Stomach (tissue), 9 donors: ENCODE data around the gene POTEF. TPM values are rescaled to one million over a fixed set of nuclear protein-coding genes. Genes with fewer than 3 reads are reported as not detected.
"Not testable (repeated sequence)": the region's sequence is repeated elsewhere in the genome, so short reads cannot be mapped to it uniquely, and the experiment has no call there.

ENCODE experiments used
- DNase-seq, 2 donors: peaks; one replicate each; pipeline versions ENCODE4 v3.0.0 to v3.0.0-alpha.2; 2013 to 2019
- H3K27ac ChIP-seq, 5 donors: fragments of 200-600 bp in 4 of 5; sonication (generic) in 4 of 5; one replicate each; pipeline ENCODE4 v1.5.1; 2013 to 2019; ENCODE audit warnings: mild to moderate bottlenecking in 1 of 5, moderate library complexity in 1 of 5
- H3K27me3 ChIP-seq, 3 donors: fragments of 200-600 bp; sonication (generic); one replicate each; pipeline ENCODE4 v1.5.1; 2017 to 2019; ENCODE audit warnings: mixed run types in 1 of 3
- H3K36me3 ChIP-seq, 4 donors: fragments of 200-600 bp; sonication (generic); 1 replicate in 3 of 4; 2 replicates in 1 of 4; pipeline ENCODE4 v1.5.1; 2016 to 2019
- H3K4me1 ChIP-seq, 4 donors: fragments of 200-600 bp; sonication (generic); one replicate each; pipeline ENCODE4 v1.5.1; 2016 to 2019
- H3K4me3 ChIP-seq, 4 donors: fragments of 200-600 bp; sonication (generic) in 3 of 4; one replicate each; pipeline ENCODE4 v1.5.1; 2016 to 2019; ENCODE audit warnings: mild to moderate bottlenecking in 1 of 4
- H3K9me3 ChIP-seq, 4 donors: fragments of 200-600 bp; sonication (generic); one replicate each; pipeline ENCODE4 v1.5.1; 2016 to 2019
- CTCF ChIP-seq, 7 experiments: fragments of 450-650 bp in 4 of 7; fragments of 200-600 bp in 3 of 7; sonication (generic) in 3 of 7; IDR thresholded peaks; one replicate each; pipeline ENCODE4 v1.5.1; 2016 to 2019; ENCODE audit warnings: antibody characterized with exemption in 7 of 7, control low read depth in 2 of 7, mild to moderate bottlenecking in 1 of 7
- EP300 ChIP-seq: sonication (generic); formaldehyde crosslinking; IDR thresholded peaks from one replicate; pipeline ENCODE4 v1.6.1; 2017; ENCODE audit warnings: antibody characterized with exemption
- POLR2A ChIP-seq, 4 donors: fragments of 450-650 bp; IDR thresholded peaks; one replicate each; pipeline ENCODE4 v1.6.1; 2016; ENCODE audit warnings: antibody characterized with exemption in 4 of 4, control low read depth in 2 of 4, mild to moderate bottlenecking in 1 of 4, moderate library complexity in 1 of 4
- POLR2AphosphoS5 ChIP-seq, 3 donors: sonication (generic); formaldehyde crosslinking; IDR thresholded peaks; one replicate each; pipeline ENCODE4 v1.6.1; 2016; ENCODE audit warnings: antibody characterized with exemption in 3 of 3
- WGBS, 5 donors: extraction: QIAGEN DNeasy Blood & Tissue Kit in 3 of 5; methylation state at CpG; one replicate each; pipeline versions ENCODE4 v1.1.5 to v1.1.7; 2013 to 2018; 5-methylcytosine and 5-hydroxymethylcytosine counted together
- intact Hi-C: fragments of 100-400 bp; cut with DNase I; formaldehyde crosslinking; loops from one replicate; pipeline ENCODE4 v1.15.1; 2023; ENCODE audit warnings: low total_unique reads
- polyA plus RNA-seq, 3 donors: library from polyadenylated mRNA; stranded (reverse); fragments of 200-250 nt; gene quantifications; one replicate each; pipeline ENCODE4 v1.2.3, GENCODE V29; 2013
- total RNA-seq, 5 donors: library from RNA; depleted of rRNA; stranded (reverse); fragments of >200 nt; gene quantifications; one replicate each; pipeline versions ENCODE4 v1.1.0 to v1.2.3, GENCODE V29; 2014 to 2016
- donor health status: healthy with polysubstance abuse.
- donor health status: Bipolar disorder and iron deficiency.
- donor health status: healthy.

POTEF gene
- total and polyA plus RNA-seq, 8 donors, result 0.18 TPM; not detected in 7

- peaks cover 24 to 54% (median 46%) of the 10 kb centered on the region in 4 donors for H3K36me3 ChIP-seq
- H3K4me1 ChIP-seq, result peaks cover 0 to 8% (median 3%) of the 10 kb centered on the region in 4 donors
- H3K27ac ChIP-seq, result no peak overlapping the region
- no peak overlapping the region for H3K4me3 ChIP-seq
- intact Hi-C loops, result no loop called here
- TF ChIP-seq POLR2A (IDR thresholded peaks at IDR 0.05), result no peak
- TF ChIP-seq POLR2AphosphoS5 (IDR thresholded peaks at IDR 0.05), result no peak
- no peak for TF ChIP-seq CTCF (IDR thresholded peaks at IDR 0.05)
- no peak for TF ChIP-seq EP300
- no peaks in the 10 kb centered on the region for H3K27me3 ChIP-seq
- H3K9me3 ChIP-seq, result no peaks in the 10 kb centered on the region
- WGBS, 5 donors, result 86 to 96% (median 92%) methylated on average over 9 to 25 of the region's 25 CpGs
- DNase-seq, result no peak
Measured at GRCh38 chr2:130152816-130153595, 24.0 kb upstream of the POTEF start.

- DNase-seq, H3K9me3 ChIP-seq, H3K4me3 ChIP-seq, H3K27me3 ChIP-seq, intact Hi-C loops, H3K27ac ChIP-seq, H3K4me1 ChIP-seq: not testable (repeated sequence)
- peaks cover 24 to 46% (median 42%) of the 10 kb centered on the region in 4 donors for H3K36me3 ChIP-seq
- 80 to 96% (median 95%) methylated on average over 1 to 27 of the region's 27 CpGs for WGBS, 5 donors
Measured at GRCh38 chr2:130152136-130152815, 23.3 kb upstream of the POTEF start.

- H3K9me3 ChIP-seq, H3K27ac ChIP-seq, intact Hi-C loops, DNase-seq, H3K4me3 ChIP-seq, H3K27me3 ChIP-seq, H3K4me1 ChIP-seq: not testable (repeated sequence)
- WGBS, 5 donors, result 62 to 86% (median 67%) methylated on average over 5 of the region's 5 CpGs
- peaks cover 24 to 46% (median 42%) of the 10 kb centered on the region in 4 donors for H3K36me3 ChIP-seq
Measured at GRCh38 chr2:130151145-130151512, 22.1 kb upstream of the POTEF start.

GRCh38 chr2:130150181-130151144 lies 21.4 kb upstream of the POTEF start:
- 84 to 88% (median 88%) methylated on average over 21 to 23 of the region's 23 CpGs for WGBS, 5 donors
- no peak for TF ChIP-seq POLR2A (IDR thresholded peaks at IDR 0.05)
- TF ChIP-seq EP300, result no peak
- no peak for TF ChIP-seq POLR2AphosphoS5 (IDR thresholded peaks at IDR 0.05)
- no peak for TF ChIP-seq CTCF (IDR thresholded peaks at IDR 0.05)

GRCh38 chr2:130148515-130148914 lies 19.5 kb upstream of the POTEF start:
- DNase-seq, intact Hi-C loops: not testable (repeated sequence)

More at GRCh38 chr2:130150181-130151144, 21.4 kb upstream of the POTEF start:
- peaks cover 0 to 13% (median 0%) of the 10 kb centered on the region in 3 donors for H3K27me3 ChIP-seq
- H3K9me3 ChIP-seq, result no peaks in the 10 kb centered on the region
- H3K4me1 ChIP-seq, result peaks cover 0 to under 1% (median under 1%) of the 10 kb centered on the region in 4 donors
- H3K36me3 ChIP-seq, result peaks cover 24 to 45% (median 38%) of the 10 kb centered on the region in 4 donors
- DNase-seq, result no peak
- intact Hi-C loops, result no loop called here
- no peak overlapping the region for H3K4me3 ChIP-seq
- no peak overlapping the region for H3K27ac ChIP-seq

GRCh38 chr2:130145006-130145414 lies 16.0 kb upstream of the POTEF start, which contains the start of gene CCDC74B:
Gene CCDC74B, minus strand, starts transcription at chr2:130145112. Its CDS starts 116 bp downstream, at chr2:130144996.
- intact Hi-C loops, H3K9me3 ChIP-seq, H3K36me3 ChIP-seq, H3K27ac ChIP-seq: not testable (repeated sequence)
- peak; percentile 49 to 75 for DNase-seq
- peak within 1 kb of the TSS; percentile 38 to 52 (median 41) for H3K4me3 ChIP-seq
- 5 to 17% (median 8%) methylated on average over 14 to 29 of the region's 30 CpGs for WGBS, 5 donors
- peaks cover 0 to 20% (median 6%) of the 10 kb centered on the region in 4 donors for H3K4me1 ChIP-seq
- peaks cover 0 to 39% (median 0%) of the 10 kb centered on the region in 3 donors for H3K27me3 ChIP-seq

More at GRCh38 chr2:130148515-130148914, 19.5 kb upstream of the POTEF start:
- peaks cover 0 to 32% (median 0%) of the 10 kb centered on the region in 3 donors for H3K27me3 ChIP-seq
- WGBS, 5 donors, result 53 to 62% (median 54%) methylated on average over 6 of the region's 6 CpGs
- H3K27ac ChIP-seq, H3K9me3 ChIP-seq, H3K4me3 ChIP-seq: not testable (repeated sequence)
- H3K4me1 ChIP-seq, result peaks cover 0 to 20% (median 6%) of the 10 kb centered on the region in 4 donors
- peaks cover 16 to 25% (median 19%) of the 10 kb centered on the region in 4 donors for H3K36me3 ChIP-seq

- intact Hi-C loops, result not testable (repeated sequence)
- WGBS, 5 donors, result 39 to 52% (median 47%) methylated on average over 17 to 21 of the region's 28 CpGs
- peak overlapping the region; percentile 38 to 52 (median 41) for H3K4me3 ChIP-seq
Measured at GRCh38 chr2:130143266-130144039, 14.4 kb upstream of the POTEF start.

More at GRCh38 chr2:130143266-130144039, 14.4 kb upstream of the POTEF start:
- peaks cover 0 to 39% (median 0%) of the 10 kb centered on the region in 3 donors for H3K27me3 ChIP-seq
- H3K27ac ChIP-seq, H3K36me3 ChIP-seq, H3K9me3 ChIP-seq: not testable (repeated sequence)
- DNase-seq, result peak in 1 of 2 donors; percentile 16
- H3K4me1 ChIP-seq, result peaks cover 0 to 20% (median 6%) of the 10 kb centered on the region in 4 donors
